ENCODE measurements around the gene STAM. TPM values are rescaled to one million over a fixed set of nuclear protein-coding genes. Genes with fewer than 3 reads are reported as not detected.

The STAM gene
- total RNA-seq, 1 donor from 2014 or later: 15.9 TPM

- ATAC-seq: no peak
Measured at GRCh38 chr10:17733620-17734019, 89.7 kb downstream of the STAM start.

DNA sequence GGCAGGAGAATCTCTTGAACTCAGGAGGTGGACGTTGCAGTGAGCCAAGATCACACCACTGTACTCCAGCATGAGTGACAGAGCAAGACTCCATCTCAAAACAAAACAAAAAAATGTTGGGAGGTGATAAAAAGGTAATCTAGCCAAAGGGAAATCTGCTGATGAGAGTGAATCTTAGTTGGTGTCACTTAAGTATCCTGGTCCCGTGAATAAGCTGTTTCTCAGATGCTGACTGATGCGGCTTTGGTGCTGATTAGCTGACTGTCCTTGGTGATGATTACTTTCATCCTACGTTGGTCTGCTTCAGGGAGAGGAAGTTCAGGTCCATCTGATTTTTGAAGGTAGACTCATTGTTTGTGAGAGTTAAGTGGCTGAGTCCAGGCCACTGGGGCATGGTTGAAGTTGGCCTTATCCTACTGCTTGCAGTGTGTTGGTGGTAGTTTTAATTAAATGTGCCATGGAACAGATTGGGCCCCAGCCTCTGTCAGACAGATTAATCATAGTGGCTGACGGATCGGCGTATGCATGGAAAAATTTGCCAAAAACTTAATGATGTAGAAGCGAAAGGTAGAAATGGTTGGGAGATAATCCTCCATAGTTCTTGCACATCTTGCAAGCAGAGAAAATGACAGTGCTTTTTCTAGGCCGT lies 90.6 kb downstream of the STAM start:
- no peak for ATAC-seq

DNA sequence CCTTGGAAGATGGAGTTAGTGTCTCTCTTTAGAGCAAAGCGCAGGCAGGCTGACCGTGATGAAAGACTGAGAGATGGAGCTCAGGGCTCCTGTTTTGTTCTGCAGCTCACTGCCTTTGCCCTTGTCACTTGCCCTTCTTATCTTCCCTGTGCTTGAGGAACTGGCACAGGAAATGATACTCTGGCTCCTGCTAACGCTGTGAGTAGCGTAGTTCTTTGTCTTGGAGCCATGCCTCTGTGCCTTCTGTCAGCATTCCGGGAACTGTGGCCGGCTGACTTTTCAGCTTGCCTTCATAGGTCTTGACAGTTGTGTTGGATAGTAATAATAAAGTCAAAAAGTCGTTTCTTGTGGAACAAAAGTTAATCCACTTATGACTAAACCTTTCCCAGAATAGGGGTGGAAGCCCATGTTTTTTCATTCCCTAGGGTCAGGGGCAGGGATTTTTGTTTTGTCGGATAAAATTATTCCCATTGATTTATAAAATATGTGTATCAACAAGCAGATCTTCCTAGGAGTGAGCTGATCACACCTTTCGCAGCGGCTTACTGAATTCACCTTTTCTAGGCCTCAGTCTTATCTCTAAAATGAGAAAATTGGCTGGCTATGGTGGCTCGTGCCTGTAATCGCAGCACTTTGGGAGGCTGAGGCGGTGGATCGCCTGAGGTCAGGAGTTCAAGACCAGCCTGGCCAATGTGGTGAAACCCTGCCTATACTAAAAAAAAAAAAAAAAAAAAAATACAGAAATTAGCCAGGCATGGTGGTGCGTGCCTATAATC lies 91.4 kb downstream of the STAM start:
- no peak for ATAC-seq

DNA sequence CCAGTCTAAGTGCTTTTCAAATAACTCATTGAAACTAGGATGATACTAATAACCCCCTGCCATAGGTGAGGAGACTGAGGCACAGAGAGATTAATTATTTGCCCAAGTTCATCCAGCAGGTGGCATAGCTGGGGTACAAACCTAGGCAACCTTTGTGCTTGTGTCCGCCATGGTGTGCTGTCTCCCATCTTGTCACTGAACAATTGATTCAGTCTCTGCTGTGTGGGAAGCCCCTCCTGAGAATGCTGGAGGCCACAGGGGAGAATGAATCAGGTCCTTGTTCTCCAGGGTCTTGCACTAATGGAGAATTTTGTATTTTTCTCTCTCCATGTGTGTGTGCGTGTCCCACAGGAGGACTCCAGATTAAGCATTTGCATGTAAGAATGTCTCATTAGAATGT lies 92.3 kb downstream of the STAM start:
- no peak for ATAC-seq

GRCh38 chr10:17737027-17737965 lies 93.3 kb downstream of the STAM start:
- no peak for ATAC-seq

GRCh38 chr10:17740668-17741067 lies 96.7 kb downstream of the STAM start:
- no peak for ATAC-seq

- ATAC-seq: no peak
Measured at GRCh38 chr10:17742918-17743317, 99.0 kb downstream of the STAM start.

GRCh38 chr10:17743437-17743836 lies 99.5 kb downstream of the STAM start:
- no peak for ATAC-seq

GRCh38 chr10:17744341-17744861 lies 100.5 kb downstream of the STAM start:
- ATAC-seq: no peak

DNA sequence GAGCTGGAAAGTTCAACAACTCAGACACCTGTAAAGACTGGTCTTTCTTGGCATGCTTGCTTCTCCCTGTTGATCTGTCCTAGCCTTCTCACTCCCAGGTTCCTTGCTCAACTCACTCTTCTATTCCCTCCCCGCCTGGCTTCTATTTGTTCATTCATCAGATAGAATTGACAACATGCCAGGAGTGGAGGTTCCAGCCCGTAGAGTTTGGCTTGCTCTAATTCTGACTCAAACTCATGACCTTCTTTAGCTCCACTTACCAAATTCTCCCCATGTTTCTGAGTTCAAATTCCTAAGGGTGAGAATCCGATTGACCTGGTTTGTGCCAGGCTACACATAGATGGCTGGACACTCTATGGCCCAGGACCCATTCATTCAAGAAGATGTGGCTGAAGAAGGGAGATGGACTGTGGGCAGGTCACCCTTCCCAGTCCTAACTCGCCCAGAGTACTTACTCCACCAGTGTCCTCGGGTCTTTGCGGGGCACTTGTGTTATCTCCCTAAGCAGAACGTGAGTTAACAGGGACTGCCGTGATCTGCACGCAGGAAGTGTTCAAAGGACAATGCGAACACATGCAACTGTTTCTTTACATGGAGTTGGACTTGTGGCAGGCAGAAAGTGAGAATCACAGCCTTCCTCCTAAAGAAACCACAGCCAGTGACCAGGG lies 104.1 kb downstream of the STAM start:
- ATAC-seq: peak; percentile 8

- no peak for ATAC-seq
Measured at GRCh38 chr10:17749890-17750289, 105.9 kb downstream of the STAM start.

DNA sequence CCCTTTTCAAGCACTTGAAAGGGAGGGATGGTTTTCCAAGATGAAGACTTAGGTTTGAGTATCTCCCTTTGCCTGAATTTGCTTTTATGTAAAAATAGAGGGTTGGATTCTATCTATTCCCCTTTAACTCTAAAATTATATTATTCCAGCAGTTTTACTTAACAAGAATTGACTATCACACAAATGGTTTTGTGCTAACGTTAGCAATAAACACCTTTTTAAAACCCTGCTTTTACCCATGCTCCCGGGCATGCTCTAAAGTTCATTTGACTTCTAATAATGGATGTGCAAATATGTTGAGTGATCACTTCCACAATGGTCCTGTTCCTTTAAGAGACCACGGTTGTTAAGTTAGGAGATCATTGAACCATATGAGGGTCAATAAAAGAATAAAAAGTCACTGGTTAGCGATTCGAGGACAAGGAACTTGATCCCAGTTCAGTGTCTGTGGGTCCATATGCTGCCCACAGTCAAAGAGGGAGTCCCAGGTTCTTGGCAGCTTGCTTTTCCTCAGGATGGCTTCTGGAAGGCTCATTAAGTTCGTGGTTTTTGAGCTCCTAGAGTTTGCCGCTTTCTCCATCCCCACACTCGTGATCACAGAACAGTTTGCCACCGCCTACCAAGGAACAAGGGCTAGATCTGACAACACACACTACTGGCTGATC lies 108.0 kb downstream of the STAM start, which contains the start of gene TMEM236:
Gene TMEM236 (plus strand): TSS at position 421 of the 665 bp plus-strand sequence. CDS start 95 bp downstream, at position 516.
- no peak for ATAC-seq

DNA sequence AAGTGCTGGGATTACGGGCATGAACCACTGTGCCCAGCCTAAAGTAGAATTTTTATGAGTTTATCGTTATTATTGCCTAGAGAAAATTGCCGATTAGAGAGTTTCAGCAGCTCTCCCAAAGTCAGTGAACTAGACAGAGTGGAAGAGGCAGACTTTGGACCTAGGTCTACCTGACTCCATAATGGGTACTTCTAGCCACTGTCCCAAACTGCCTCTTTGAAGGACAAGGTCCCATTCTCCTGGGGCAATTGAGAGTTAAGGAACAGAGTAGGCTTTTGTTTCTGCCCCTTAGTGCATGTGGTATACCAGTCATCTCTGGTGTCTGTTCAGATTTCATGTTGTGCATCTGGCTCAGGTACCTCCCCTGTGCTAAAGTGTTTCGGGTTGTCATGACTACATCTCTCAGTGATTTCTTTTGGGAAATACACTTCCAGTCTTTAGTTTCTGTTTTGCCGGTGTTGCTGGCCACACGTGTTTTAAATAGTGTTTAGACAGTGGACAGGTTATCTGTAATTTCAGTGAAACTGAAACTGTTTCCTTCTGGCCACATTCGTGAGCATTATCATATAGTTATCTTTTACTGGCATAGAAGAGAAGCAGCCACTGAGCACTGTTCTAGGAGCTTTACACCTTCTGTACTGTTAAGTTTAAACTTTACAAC lies 112.7 kb downstream of the STAM start:
- ATAC-seq: no peak

GRCh38 chr10:17758200-17758599 lies 114.2 kb downstream of the STAM start:
- no peak for ATAC-seq

DNA sequence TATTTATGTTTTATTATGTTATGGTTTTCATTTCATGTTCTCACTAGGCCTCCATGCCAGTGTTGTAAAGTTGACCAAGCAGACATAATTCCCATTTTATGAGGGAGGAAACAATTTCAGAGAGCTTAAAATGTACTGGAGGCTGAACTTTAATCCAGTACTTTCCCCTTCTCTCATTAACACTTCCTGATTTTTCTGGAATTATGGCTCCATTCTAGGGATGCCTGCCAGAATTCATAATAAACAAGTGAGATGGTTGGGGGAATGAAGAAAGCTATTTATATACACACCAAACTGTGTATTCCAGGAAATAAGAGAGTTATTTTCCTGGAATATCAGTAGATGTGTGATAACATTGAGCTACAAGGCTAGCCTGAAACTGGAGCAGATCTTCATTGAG lies 114.9 kb downstream of the STAM start:
- no peak for ATAC-seq

DNA sequence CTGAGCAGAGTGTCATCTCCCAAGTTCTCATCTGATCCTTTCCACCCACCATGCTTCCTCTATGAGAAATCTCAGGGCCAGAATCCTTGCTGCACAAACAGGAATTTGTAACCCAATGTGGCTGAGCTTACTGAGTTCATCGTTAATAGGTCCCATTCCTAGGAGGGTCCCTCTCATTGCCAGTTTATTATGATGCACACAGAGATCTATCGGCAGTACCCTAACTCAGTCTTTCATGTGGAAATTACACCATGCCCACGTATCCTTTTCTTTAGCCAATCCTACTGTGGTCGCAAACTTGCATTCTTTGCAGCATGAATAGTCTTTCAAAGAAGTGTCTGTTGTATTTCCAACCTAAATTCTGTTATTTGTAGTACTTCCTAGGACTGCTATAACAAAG lies 120.2 kb downstream of the STAM start:
- no peak for ATAC-seq

DNA sequence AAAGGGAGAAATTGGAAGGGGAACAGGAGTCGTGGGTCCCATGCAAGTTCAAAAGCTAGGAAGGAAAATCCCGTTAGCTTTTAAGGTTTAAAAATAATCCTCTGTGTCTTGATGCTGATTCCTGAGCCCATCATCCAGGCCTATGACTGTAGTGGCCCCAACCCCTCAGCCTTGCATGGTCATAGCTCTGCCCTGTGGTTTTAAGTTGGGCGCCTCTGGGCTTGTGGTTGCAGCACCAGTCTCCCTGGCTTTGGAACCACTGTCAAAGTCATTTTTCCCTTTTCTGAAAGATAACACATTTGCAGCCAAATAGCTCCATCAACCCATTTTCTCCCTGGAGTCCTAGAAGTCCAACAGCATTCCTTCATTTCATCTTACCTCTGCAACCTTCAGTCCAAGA lies 121.7 kb downstream of the STAM start:
- ATAC-seq: no peak
